Stimulated activated CD4-positive, alpha-beta T cell treated with anti-CD3 and anti-CD28 coated beads, Interleukin-12 subunit alpha, Interleukin-12 subunit beta, amount 100 ng/mL, for 24 hours (primary cell): ENCODE data around the gene LMO2.
"Not testable (repeated sequence)": the region's sequence is repeated elsewhere in the genome, so short reads cannot be mapped to it uniquely, and the experiment has no call there.

Source experiments
- DNase-seq, 2 experiments: peaks; one replicate each; pipeline ENCODE4 v3.0.0-alpha.2; 2020; ENCODE audit warnings: low read depth in 2 of 2

LMO2 gene

DNA sequence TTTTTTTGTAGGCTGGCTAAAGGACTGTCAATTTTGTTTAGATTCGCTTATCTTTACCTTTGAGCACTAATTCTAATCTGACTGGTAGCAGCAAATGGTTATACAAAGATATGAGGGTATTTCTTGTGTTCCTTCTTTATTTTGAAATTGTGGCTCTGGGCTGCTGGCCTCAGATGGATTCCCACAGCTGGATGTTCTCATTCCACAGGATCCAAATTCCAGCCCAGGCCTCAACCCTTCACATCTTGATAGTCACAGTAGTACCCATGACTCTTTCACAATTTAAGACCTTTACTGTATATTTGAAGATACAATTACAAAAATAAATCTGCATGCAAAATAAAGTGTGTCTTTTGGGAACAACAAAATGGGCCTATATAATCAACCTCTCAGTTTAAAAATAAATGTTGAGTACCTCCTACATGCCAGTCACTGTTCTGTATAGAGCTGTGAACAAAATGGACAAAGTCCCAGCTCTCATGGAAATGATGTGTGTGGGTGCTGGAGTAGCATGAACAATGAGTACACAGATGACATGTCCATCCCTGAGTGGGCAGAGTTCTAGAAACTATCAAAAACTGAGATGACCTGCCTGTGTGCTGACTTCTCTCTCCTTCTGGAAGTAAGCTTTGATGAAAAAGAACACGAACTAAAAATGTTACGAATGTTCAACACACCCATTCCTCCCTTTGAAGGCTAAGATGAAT lies 65.9 kb downstream of the LMO2 start:
- no peak for DNase-seq

DNA sequence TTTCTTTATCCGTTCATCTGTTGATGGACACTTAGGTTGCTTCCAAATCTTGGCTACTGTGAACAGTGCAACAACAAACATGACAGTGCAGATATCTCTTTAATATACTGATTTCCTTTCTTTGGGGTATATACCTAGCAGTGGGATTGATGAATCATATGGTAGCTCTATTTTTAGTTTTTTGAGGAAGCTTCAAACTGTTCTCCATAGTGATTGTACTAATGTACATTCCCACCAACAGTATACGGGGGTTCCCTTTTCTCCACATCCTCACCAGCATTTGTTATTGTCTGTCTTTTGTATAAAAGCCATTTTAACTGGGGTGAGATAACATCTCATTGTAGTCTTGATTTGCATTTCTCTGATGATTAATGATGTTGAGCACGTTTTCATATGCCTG lies 68.9 kb downstream of the LMO2 start:
- not testable (repeated sequence) for DNase-seq

DNA sequence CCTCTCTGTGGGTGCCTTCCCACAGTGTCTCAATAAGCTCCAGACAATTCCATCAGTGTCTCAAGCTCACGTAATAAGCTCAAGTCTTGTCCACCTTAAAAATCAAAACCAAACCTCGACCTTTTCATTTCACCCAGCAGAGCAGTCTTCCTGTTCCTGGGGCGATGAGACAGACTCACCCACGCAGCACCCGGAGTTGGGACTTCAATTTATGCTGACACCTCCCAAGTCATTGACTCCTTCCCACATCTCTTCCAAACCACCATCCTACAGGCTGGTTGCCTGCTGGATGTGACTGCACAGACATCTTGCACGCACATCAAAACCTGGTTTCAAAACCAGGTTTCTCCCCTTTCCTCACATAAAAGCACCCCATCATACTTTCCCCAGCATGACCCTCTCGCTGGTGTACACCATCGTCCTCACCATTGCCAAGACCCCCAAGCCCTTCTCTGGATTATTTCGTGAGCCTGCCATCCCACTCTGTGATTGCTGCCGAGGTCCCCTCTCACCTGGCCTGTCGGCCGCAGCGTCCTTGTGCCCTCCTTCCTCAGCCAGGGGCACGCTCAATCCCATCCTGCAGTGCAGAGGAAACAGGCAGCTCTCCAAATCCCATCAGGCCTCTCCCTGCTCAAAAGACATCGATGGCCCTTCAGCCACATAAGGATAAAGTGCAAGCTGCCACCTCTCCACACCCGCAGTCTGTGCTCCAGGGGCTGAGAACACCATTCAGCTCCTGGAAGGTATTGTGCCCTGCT lies 72.4 kb downstream of the LMO2 start:
- no peak for DNase-seq
